ENCODE data around the gene NDUFAF2.

NDUFAF2 gene

DNA sequence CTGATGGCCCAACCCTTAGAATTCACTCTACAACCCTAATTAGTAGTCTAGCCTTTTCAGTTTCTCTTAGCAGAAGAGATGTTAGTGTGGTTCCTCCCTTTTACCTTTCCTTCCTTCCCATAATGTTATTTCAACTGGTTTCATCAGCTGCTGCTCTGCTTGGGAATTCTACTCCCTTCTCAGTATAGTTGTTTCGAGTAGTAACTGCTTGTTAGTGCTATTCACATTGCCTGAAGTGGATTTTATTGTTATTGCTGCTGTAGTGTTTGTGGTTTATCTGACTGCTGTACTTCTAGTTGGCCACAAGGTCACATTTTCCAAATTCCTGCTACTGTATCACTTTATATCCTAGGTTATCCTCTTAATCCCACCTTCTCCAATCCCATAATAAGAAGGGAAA lies 187.6 kb downstream of the NDUFAF2 start:
- FAIRE-seq = no peak

DNA sequence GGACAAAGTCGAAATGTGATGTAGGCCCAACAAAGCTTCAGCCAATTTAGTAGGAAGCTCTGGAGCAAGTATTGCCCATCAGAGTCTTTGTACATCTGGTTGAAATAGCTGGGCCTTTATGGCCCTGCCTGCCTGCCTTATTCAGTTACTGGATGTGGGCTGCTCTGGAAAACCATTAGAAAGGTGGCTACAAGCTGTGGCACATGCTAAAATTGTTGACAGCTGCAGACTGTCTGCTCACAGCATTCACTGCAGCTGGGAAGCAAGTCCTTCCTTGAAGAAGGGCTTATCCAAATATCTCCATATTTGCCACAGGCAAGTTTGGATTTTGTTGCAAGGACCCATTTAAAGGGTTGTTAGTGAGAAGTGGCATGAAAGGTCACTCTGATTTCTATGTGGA lies 192.8 kb downstream of the NDUFAF2 start:
- no peak for FAIRE-seq

DNA sequence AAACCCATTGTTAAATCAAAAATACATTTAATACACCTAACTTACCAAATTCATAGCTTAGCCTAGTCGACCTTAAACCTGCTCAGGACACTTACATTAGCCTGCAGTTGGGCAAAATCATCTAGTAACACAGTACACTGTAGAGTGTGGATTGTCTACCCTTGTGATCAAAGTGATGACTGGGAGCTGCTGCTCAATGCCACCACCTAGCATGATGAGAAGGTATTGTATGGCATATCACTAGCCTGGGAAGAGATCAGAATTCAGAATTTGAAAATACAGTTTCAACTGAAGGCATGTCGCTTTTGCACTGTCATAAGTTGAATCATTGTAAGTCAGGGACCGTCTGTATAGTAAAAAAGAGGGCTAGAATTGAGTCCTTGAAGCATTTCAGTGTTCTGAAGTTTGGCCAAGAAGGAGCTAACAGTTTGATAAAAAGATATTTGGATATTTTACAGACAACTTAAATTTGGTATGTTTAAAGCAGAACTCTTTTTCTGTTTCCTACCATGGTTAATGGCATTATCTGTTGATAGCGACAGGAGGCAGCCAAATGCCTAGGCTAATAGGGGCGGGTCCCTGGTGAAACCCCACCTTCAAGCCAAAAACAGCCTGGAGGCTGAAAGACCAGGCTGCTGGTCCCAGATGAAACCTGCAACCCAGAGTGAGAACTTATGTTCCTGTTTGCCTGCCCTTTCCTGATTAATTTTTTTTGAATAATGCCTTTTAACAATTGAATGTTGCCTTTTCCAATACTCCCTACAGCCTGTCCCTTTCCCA lies 194.3 kb downstream of the NDUFAF2 start:
- no peak for FAIRE-seq

DNA sequence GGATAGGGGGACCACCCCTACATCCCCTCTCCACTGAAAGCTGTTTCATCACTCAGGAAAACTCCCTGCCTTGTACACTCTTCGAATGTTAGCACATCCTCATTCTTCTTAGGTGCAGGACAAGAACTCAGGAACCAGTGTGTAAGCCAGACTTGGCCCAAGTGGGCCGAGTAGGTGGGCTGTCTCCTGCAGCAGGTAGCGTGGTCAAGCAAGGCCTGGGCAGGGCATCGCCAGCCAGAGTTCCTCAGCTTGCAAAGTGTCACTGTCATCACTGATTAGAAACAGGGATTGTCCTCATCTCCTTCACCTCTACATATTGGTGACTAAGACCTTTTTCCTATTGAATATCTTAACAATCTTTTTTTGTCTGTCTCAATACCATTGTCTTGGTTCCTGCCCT lies 194.9 kb downstream of the NDUFAF2 start:
- FAIRE-seq = no peak

DNA sequence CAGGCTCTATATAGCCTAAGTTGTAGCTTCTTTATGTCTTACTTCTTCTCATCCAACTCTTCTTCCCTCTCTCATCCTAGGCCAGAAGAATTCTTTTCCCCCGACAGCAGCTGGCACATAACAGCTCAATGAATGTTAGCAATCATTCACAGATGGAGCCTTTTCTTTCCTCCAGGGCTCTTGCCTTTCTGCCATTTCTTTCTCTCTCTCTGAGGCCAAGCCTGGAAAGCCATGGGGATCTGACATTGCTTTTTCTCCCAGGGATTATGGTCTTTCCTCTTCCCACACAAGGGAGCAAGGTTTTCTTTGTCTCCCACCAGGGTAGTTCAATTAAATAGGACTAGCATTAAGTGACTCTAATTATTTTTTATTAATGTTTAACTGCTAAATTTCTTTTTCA lies 196.8 kb downstream of the NDUFAF2 start:
- no peak for FAIRE-seq

DNA sequence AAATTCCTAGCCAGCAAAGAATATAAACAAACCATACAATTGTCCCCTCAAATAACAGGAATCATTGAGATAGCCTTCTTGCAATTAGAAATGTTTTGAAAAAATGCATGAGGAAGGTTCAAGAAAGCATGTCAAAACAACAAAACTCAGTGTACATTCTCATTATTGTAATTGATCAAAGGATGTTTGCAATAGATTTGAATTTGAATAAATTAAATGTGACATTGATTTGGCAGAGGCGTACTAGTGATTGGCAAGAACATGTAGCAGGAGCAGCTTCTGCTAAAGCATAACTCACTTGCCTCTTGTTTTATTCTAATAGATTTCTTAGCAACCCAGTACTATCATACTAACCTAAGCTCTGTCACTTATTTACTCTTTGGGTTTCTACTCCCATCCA lies 197.4 kb downstream of the NDUFAF2 start:
- no peak for FAIRE-seq

DNA sequence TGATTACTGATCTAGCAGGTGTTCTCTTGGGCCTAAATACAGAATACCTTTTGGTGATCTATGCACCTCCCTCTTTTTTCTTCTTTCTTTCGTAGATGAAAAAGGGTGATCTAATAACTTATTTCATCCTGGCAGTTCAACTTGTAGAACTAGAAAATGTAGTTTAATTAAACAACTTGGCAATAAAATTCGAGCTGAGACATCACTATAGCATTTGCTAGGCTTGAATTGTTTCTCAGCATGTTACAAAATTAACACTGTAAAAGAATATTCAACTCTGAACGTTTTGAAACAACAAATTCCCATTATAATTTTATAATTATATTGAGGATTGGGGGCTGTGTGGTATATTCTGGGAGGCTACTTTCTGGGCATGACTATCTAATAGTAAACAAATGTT lies 197.8 kb downstream of the NDUFAF2 start:
- FAIRE-seq = no peak

DNA sequence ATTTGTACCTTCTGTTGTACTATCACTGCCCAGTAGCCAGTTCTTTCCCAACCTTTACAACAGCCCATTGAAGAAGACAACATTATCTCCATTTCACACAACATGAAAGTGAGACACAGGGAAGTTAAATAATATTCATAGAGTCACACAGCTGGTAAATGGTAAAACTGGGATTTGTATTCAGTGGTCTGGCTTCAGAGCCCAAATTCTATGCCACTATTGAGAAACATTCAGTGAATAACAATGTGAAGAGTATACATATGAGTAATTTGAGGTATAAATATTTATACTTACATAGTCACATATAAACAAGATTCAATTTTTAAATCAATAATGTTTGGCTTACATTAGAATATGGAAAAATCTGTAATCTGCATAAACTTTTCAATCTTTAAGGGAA lies 203.5 kb downstream of the NDUFAF2 start:
- FAIRE-seq = no peak

DNA sequence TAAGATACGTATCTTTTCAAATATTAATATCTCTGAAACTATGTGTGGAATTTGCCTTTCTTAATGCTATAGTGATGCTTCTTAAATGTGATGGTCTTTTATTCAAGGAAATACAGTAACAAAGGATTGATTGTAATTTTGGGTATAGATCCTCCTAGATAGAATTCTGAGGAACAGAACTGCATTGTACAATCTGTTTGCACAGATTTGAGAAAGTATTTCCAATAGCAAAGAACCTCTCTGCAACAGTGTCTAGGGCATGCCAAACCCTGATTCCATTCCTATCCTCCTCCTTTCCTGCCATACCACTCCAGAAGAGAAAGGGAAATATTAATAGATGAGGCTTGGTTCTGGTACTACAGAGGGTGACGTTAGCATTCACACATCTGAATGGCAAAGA lies 206.9 kb downstream of the NDUFAF2 start:
- FAIRE-seq = no peak

DNA sequence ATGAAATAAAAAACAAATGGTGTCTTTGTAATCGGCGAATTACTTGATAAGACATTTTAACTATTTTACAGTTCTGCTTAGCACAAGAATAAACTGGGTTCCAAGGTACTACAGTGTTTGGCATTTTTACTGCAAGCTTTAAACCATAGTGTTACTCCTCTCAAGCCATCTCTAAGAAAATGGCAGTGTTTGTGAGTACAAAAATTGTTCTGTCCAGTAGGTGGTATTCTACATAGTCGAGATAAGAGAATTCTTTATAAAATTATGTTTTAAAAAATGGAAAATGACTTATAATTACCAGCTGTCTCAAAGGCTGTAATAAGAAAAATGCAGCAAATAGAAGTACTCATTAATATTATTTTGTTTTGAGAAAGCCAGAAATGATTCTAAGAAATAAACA lies 214.1 kb downstream of the NDUFAF2 start:
- no peak for FAIRE-seq

DNA sequence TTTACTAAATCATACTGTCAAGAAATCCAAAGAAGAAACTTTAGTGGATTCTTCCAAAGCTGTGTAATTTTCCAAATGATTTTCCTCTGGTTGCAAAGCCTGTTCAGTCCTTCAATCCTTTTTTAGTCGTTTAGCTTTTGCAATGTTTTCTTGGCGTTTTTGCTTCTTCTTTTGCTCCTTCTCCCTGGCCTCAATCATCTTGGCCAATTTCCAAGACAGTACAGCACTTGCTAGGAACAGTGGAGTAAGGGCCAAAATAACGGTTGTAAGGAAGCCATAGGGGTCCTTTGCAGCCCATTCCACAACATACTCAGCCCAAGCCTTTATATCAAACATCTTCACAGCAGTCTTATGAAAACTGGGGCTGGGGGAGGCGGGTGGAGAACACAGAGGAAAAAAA lies 214.8 kb downstream of the NDUFAF2 start:
- FAIRE-seq = no peak

DNA sequence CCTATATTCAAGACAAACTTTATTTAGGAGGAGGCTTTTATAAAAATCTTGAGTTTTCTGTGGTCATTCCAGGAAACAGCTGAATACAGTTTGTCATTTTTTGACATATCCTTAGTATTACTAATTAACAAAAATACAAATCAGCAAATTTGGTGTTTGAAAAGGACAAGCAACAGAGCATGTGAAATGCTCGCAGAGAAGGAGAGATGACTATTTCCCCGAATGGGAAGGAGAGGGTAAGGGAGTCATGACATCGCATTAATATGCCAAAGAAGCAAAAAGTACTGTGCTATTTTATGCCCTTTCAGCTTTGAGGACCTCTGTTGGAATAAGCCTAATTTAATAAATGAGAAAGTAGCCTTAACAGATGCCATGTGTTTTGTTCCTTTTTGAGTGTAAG lies 215.5 kb downstream of the NDUFAF2 start:
- FAIRE-seq = no peak

DNA sequence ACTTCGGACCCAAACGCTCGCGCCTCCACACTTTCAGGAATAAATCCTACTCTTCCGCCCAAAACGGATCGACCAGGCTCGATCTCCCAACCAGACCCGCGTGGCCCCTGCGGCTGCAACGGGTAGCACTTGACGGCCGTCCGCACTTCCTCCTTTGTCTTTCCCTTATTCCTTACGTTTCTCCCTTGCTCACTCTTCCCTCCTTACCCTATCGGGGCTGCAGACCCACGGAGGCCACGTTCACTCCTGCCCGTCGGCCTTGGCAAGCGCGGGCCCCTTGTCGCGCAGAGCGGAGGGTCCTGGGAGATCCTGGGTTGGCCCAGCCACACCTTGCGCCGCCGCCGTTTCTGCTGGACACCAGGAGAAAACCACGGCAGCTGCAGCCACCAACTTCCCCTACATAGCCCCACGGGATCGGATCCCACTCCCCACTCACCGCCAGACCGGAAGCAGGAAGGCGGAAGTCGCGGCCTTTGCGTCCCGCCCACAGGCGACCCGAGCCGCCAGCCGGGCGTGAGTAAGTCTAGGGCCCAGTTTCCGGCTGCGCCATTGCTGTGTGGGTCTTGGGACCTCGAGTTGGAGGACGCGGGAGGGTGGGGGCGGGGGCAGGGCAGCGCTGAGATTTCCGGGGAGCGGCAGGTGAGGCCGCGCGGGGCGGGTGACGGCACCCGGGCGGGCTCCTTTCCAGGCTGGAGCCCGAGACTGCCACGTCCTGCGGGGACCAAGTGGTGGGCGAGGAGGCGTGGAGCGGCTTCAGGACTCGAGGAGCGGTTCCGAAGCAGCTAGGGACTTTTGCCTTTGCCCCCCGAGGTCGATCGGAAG lies 217.2 kb downstream of the NDUFAF2 start, which contains the start of gene SMIM15:
Gene SMIM15, minus strand, starts transcription at position 459 of the 822 bp plus-strand sequence. CDS start 2,297 bp downstream, outside the sequence.
- FAIRE-seq = no peak

DNA sequence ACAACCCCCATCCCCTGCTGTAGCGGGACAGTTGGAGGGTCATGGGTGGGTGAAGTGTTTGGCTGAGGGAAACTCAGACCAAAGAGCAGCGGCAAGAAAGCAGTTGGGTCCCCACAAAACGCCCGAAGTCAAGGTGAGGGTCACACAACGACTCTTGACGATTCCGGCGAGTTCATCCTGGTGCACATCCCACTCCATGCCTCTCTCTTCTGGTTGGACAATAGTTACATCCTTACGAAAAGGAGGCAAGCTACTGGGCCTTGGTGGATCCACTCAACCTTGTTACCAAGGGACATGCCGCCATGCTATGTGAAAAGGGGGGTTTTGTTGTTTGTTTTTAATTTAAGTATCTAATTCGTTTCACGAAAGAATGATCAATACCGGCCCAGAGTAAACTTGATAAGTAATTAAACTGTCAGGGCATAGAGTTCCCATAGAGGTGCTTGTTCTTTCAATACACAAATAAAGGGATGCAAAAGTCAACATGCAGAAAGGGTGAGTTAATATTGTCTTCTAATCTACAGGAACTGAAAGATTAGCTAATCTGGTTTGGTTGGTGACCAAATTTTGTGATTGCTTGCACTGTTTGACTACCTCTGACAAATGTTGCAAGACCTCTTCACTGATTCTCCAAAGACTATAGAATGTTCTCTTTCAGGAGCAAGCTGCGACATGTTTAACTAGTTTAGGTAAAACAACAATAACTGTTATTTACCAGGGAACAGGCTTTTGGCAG lies 218.0 kb downstream of the NDUFAF2 start:
- FAIRE-seq = no peak

DNA sequence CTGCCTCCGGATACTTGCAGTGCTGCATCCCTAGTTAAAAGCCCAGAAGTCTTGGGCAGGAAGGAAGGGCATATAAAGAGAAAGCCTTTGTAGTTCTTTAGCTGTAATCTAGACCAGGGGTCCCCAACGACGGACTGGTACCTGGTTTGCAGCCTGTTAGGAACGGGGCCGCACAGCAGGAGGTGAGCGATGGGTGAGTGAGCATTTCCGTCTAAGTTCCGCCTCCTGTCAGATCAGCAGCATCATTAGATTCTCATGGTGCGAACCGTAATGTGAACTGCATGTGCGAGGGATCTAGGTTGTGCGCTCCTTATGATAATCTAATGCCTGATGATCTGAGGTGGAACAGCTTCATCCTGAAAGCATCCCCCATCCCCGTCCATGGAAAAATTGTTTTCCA lies 218.9 kb downstream of the NDUFAF2 start:
- FAIRE-seq = no peak

DNA sequence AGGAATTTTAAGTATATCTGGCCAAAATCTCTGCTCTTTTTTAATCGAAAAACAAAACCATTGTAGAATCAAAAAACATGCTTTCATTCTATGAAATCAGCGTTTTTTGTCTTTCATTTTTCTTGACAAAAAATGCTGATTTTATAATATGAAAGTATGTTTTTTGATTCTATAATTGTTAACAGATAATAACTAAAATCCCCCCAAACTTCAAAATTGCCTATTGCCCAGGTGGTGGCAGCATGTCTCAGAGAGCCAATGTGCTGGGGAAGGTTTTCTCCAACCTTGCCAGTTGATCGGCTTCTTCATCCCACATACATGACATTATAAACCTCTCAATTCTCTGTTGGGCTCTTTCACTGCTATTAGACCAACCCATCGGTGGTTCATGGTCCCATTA lies 222.4 kb downstream of the NDUFAF2 start:
- peak; percentile 46 for FAIRE-seq

DNA sequence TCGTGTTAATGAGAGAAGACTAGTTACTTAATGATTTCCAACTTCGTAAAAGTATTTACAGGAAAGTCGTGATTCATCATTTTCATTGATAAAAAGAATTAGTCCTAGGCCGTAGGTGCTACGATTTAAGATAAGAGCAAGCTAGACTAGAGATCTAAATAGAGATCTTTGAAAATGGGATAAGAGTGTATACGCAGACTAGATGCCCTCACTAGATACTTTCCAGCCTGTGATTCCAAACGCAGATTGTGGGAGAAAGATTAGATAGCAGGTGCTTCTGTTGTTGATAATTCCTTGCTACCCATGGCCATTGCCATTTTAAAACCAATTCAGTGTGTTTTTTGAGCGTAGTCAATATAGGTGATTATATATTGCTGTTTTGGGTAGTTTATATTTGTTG lies 223.9 kb downstream of the NDUFAF2 start:
- no peak for FAIRE-seq

DNA sequence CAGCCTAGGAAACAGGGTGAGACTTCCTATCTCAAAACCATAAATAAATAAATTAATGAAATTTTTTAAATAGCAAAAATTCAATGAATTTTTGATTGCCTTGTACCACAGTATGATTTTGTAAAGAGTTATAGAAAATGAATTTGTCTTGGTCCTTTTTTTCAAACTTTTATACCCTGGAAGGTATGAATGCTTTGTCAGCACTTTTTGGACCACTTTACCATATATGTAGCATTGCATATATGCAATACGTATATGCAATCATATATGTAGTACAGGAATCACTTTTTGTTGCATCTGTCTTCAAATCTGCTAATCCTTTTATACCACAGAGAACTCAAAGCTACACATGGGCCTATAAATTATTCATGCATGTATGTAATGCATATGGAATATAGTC lies 226.5 kb downstream of the NDUFAF2 start:
- no peak for FAIRE-seq

DNA sequence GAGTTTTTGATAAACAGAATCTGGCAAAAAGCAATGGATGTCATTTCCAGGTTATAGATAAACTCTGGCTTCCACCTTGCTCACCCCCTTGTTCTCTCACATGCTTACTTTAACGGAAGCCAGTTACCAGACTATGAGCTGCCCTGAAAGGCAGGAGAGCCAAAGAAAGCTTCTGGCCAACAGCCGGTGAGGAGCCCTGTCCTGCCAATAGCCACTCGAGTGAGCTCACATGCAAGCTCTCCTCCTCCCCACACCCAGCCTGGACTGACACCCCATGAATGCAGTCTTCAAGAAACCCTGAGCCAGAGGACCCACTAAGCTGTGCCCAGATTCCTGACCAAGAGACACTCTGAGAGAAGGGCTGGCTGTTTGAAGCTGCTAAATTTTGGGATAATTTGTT lies 231.6 kb downstream of the NDUFAF2 start:
- FAIRE-seq = no peak

DNA sequence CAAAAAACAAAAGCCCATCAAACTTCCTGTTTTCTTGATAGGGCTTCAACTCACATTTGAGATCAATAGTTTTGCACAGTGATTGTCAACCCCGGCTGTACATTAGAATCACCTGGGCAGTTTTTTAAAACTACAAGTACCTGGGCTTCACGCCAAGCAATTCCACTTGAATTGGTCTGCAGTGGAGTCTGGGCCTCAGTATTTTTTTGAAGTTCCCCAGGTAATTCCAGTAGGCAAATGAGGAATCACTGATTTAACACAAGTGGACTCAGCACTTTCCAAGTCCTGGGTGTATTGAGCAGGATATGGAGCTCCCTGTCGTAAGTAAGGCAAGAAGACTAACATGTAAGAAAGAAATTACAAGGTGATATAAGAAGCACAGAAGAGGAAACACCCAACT lies 232.1 kb downstream of the NDUFAF2 start:
- FAIRE-seq = no peak

DNA sequence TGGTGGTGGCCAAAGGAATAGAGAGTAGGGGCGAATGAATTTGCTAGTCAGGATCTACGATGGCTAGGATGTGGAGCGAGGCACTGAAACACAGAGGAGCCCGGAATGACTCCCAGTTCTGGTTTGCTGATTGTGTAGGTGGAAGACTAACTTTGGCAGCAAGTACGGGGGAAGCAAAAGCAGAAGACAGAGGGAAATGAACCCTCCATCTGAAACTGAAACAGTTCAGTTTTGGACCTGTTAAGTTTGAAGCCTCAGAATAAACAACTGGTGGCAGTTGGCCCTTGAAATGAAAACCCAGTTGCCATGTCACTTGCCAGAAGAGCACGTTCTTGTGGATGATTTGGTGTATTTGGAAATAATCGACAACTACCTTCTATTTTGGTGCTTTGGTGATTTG lies 232.7 kb downstream of the NDUFAF2 start:
- no peak for FAIRE-seq

DNA sequence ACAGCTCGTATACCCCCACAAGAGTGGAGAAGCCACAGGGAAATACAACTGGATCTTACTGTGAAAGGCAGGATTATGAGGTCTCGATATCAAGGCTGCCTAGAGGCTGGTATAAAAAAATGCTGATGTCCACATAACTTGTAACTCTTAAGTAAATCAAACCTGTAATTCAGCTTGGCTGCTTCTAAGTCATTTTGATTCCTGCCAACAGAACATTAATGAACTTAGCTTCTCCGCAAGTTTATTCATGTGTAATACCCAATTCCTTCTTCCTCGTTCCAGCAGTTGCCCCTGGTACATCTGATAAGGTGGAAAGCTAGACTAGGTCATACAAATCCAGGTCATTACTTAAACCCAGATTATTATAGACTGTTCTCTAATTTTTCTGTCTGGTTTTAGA lies 233.7 kb downstream of the NDUFAF2 start:
- FAIRE-seq = no peak

DNA sequence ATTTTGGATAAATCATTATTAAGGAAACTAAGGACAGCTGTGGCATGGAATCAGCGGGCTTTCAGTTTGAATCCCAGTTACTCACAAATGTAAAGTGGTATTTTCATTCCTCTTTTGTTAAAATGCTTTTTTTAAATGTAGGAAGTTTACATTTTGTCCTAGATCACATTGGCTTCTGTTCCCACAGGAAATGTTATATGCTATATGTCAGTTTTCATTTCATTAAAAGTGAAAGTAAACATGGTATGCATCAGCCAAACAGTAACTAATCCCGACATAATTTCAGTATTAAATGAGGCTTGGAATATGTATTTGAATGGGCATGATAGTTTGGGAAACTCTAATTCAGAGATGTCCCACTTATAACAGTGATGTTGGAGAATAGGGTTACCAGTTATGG lies 235.9 kb downstream of the NDUFAF2 start:
- FAIRE-seq = no peak

DNA sequence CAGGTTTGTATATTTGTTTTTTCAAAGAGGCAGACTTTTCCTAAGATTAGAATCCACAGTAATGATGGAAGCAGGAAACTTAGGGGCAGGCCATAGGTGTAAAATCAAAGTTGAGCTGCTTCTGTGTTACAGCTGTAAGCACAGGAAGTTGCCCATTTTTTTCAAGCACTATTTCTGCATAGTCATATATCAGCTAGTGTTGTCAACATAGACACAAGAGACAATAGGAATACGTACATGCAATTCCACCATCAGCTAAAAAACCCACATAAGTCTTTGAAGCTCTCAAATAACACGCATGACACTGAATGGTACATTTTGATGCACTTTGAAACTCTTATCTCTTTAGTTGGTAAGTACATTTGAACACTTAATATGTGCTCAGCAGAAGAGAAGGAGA lies 237.4 kb downstream of the NDUFAF2 start:
- no peak for FAIRE-seq
